ENCODE results near the gene RYK. TPM values are rescaled to one million over a fixed set of nuclear protein-coding genes. Genes with fewer than 3 reads are reported as not detected.

Gene RYK
- 57.4 and 71.1 TPM in 2 replicates for total RNA-seq

DNA sequence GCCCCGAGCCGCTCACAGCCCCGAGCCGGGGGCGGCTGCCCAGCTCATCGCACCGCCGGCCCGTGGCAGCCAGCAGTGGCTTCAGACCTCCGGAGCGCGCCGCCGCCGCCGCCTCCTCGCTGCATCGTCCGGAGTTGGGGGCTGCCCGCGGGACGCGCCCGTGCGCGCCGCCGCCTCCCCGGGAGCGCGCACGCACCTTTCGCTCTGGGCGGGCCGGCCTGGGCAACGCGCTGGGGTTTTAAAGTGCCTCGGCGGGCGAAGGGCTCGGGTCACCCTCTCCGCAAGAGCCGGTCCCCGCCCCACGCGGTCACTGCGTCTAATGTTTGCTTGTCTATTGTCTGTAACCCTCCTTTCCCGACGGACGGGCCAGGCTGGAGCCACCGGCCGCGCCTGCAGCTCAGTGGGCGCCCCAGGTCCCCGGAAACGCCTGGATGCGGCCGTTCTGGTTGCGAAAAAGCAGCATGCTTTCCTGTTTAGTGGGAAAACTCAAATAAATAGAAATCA lies at the start of gene RYK:
Gene RYK (minus strand): TSS at position 143 of the 504 bp plus-strand sequence. CDS start 205 bp downstream, outside the sequence.

Other genes starting within 250 kb of the RYK start
- gene SLCO2A1, start 220.9 kb downstream of the RYK start, total RNA-seq, result 0.18 and 0.58 TPM in 2 replicates
- 105 and 107 TPM in 2 replicates for gene AMOTL2, start 123.6 kb upstream of the RYK start, total RNA-seq
- 69.5 and 93.2 TPM in 2 replicates for gene ANAPC13, start 235.1 kb upstream of the RYK start, total RNA-seq
- gene CEP63, start 235.2 kb upstream of the RYK start, total RNA-seq, result 17.6 and 17.9 TPM in 2 replicates

Data from myometrial cell (primary cell).